ENCODE measurements around the gene ARVCF. TPM values are rescaled to one million over a fixed set of nuclear protein-coding genes. Genes with fewer than 3 reads are reported as not detected.
A peak's percentile ranks its signal among the peaks of the same experiment; 100 is the strongest.

Gene ARVCF
- total RNA-seq, 3 donors from 2014 or later: 13.0 to 51.2 (median 44.2) TPM

DNA sequence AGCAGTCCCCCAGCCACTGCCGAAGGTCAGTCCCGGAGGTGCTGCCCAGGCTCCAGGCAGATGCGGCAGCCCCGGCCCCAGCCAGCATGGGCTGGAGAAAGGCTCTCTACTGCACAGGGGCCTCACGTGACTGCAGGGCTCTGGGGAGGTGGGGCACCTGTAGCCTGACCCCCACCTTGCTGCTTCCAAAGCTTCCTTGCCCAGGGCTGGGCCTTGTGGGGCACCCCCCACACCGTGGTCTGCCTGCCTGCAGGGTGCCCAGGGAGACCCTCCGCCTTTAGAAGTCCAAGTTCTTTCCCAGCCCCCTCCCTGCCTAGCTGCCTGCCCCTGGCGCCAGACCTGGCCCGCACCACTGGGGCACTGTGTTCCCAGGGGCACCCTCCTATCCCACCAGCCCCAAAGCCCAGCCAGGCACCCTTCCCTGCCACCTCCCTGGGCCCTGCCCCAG, 46.6 kb downstream of the ARVCF start:
- TF ChIP-seq, protein P1, sequence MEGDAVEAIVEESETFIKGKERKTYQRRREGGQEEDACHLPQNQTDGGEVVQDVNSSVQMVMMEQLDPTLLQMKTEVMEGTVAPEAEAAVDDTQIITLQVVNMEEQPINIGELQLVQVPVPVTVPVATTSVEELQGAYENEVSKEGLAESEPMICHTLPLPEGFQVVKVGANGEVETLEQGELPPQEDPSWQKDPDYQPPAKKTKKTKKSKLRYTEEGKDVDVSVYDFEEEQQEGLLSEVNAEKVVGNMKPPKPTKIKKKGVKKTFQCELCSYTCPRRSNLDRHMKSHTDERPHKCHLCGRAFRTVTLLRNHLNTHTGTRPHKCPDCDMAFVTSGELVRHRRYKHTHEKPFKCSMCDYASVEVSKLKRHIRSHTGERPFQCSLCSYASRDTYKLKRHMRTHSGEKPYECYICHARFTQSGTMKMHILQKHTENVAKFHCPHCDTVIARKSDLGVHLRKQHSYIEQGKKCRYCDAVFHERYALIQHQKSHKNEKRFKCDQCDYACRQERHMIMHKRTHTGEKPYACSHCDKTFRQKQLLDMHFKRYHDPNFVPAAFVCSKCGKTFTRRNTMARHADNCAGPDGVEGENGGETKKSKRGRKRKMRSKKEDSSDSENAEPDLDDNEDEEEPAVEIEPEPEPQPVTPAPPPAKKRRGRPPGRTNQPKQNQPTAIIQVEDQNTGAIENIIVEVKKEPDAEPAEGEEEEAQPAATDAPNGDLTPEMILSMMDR (IDR thresholded peaks at IDR 0.05): no peak
- TF ChIP-seq POLR2AphosphoS5 (IDR thresholded peaks at IDR 0.05): no peak
- no peak for TF ChIP-seq POLR2A (IDR thresholded peaks at IDR 0.05)
- DNase-seq (ENCODE audit: low spot score in 2 of 2): no peak
- Histone ChIP-seq H3K27ac (peak overlapping the region in 1 of 2 donors; percentile 40), H3K9me3 (no peaks in the 10 kb centered on the region), H3K36me3 (no peaks in the 10 kb centered on the region), H3K27me3 (no peaks in the 10 kb centered on the region), H3K4me1 (no peaks in the 10 kb centered on the region), H3K4me3 (no peak overlapping the region)
- intact Hi-C loops (cut with DNase I; ENCODE audit: low total_unique reads): loop anchor here (5.0 kb wide), 1 partner anchor 42 kb away; no protein-coding TSS in a partner anchor

DNA sequence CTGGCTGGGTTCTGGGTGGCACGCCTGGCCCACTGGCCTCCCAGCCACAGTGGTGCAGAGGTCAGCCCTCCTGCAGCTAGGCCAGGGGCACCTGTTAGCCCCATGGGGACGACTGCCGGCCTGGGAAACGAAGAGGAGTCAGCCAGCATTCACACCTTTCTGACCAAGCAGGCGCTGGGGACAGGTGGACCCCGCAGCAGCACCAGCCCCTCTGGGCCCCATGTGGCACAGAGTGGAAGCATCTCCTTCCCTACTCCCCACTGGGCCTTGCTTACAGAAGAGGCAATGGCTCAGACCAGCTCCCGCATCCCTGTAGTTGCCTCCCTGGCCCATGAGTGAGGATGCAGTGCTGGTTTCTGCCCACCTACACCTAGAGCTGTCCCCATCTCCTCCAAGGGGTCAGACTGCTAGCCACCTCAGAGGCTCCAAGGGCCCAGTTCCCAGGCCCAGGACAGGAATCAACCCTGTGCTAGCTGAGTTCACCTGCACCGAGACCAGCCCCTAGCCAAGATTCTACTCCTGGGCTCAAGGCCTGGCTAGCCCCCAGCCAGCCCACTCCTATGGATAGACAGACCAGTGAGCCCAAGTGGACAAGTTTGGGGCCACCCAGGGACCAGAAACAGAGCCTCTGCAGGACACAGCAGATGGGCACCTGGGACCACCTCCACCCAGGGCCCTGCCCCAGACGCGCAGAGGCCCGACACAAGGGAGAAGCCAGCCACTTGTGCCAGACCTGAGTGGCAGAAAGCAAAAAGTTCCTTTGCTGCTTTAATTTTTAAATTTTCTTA, 47.3 kb downstream of the ARVCF start:
- peaks cover 0 to under 1% of the 10 kb centered on the region in 2 donors for H3K4me1 ChIP-seq
- H3K4me3 ChIP-seq: no peak overlapping the region
- DNase-seq (ENCODE audit: low spot score in 2 of 2): no peak
- H3K27ac ChIP-seq: no peak overlapping the region
- TF ChIP-seq POLR2AphosphoS5 (IDR thresholded peaks at IDR 0.05): no peak
- TF ChIP-seq POLR2A (IDR thresholded peaks at IDR 0.05): no peak
- TF ChIP-seq, protein P1 (IDR thresholded peaks at IDR 0.05): no peak
- H3K27me3 ChIP-seq: no peaks in the 10 kb centered on the region
- intact Hi-C loops (cut with DNase I; ENCODE audit: low total_unique reads): no loop called here
- H3K36me3 ChIP-seq: no peaks in the 10 kb centered on the region
- H3K9me3 ChIP-seq: no peaks in the 10 kb centered on the region

DNA sequence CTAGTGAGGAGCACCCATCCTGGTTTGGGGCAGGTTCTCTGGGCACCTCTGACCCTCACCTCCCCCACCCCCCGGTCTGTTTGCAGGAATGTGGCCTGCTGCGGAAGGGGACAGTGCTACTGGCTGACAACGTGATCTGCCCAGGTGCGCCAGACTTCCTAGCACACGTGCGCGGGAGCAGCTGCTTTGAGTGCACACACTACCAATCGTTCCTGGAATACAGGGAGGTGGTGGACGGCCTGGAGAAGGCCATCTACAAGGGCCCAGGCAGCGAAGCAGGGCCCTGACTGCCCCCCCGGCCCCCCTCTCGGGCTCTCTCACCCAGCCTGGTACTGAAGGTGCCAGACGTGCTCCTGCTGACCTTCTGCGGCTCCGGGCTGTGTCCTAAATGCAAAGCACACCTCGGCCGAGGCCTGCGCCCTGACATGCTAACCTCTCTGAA, 48.2 kb downstream of the ARVCF start:
- TF ChIP-seq POLR2AphosphoS5 (IDR thresholded peaks at IDR 0.05) (no peak), POLR2A (IDR thresholded peaks at IDR 0.05) (no peak)
- TF ChIP-seq, protein P1 (IDR thresholded peaks at IDR 0.05): no peak
- Histone ChIP-seq H3K4me3 (no peak overlapping the region), H3K9me3 (no peaks in the 10 kb centered on the region), H3K4me1 (peaks cover 3 to 9% of the 10 kb centered on the region in 2 donors), H3K27ac (no peak overlapping the region), H3K36me3 (no peaks in the 10 kb centered on the region), H3K27me3 (no peaks in the 10 kb centered on the region)
- no peak for DNase-seq (ENCODE audit: low spot score in 2 of 2)
- intact Hi-C loops (cut with DNase I; ENCODE audit: low total_unique reads): loop anchor here (1.0 kb wide), 1 partner anchor 35 kb away; no protein-coding TSS in a partner anchor

DNA sequence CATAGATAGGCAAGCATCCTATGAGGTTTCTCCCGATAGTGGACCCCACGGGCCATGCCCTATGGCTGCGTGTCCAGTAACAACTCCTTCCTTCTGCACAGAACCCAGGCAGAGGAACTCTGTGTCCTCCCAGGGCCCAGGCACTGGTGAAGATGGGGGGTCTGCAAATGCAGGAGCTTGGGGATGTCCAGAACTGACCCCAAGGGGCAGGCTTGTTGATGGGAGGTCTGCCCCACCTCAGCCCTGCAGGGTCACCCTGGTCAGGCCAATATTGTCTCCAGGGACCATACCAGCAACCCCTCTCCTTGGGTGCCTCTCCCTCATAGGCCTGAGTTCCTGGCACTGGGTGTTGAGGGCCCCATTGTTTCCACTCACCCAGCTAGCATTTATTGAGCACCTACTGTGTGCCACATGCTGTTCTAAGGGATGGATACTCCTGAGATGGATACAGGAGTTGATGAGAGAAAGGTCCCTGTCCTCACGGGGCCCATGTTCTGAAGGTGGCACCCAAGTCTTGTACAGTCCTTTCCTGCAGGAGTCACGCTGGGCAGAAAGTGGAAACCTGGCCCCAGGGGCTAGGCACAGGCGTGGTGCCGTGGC, 48.7 kb downstream of the ARVCF start:
- Histone ChIP-seq H3K36me3 (no peaks in the 10 kb centered on the region), H3K4me1 (peaks cover 3 to 9% of the 10 kb centered on the region in 2 donors), H3K27me3 (no peaks in the 10 kb centered on the region), H3K4me3 (no peak overlapping the region), H3K27ac (no peak overlapping the region), H3K9me3 (no peaks in the 10 kb centered on the region)
- DNase-seq (ENCODE audit: low spot score in 2 of 2): no peak
- intact Hi-C loops (cut with DNase I; ENCODE audit: low total_unique reads): loop anchor here (1.0 kb wide), 1 partner anchor 35 kb away; no protein-coding TSS in a partner anchor
- TF ChIP-seq, protein P1 (IDR thresholded peaks at IDR 0.05): no peak
- TF ChIP-seq POLR2A (IDR thresholded peaks at IDR 0.05): no peak
- TF ChIP-seq POLR2AphosphoS5 (IDR thresholded peaks at IDR 0.05): no peak
